Epidermal melanocyte (primary cell): ENCODE results near the gene AKAP13.

Source experiments
- DNase-seq: peaks from one replicate; pipeline ENCODE4 v3.0.0; 2011; ENCODE audit warnings: low spot score; ENCODE audit not compliant: insufficient read length

The AKAP13 gene

DNA sequence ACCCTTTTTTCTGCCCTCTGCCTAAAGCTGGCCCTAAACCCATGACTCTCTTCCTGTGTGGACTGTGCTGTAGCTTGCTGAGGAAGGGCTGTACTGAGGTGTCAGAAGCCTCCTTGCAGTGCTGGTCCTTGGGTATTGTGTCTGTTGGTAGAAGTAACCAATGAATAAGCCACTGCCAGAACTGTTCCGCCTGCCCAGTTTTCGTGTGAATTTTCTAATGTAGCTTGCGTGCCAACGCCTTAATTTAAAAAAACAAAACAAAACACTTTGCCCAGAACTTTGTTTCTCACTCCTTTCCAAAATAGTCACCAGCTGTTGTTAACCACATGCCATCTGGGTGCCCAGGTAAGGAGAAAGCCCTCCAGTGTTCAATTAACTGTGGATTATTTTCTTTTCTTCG lies 312.5 kb downstream of the AKAP13 start:
- DNase-seq = no peak

DNA sequence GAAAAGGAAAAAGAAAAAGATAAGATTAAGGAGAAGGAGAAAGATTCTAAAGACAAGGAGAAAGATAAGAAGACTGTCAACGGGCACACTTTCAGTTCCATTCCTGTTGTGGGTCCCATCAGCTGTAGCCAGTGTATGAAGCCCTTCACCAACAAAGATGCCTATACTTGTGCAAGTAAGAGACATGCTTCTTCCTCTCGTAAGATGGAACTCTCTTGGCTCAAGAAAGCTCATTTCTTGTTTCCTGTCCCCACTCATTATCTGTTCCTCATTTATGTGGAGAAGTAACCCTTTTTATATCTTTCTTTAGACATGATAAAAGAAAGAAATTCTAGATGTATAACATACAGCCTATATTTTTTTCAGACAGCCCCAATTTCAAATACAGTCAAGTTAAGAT lies 312.9 kb downstream of the AKAP13 start:
- no peak for DNase-seq

DNA sequence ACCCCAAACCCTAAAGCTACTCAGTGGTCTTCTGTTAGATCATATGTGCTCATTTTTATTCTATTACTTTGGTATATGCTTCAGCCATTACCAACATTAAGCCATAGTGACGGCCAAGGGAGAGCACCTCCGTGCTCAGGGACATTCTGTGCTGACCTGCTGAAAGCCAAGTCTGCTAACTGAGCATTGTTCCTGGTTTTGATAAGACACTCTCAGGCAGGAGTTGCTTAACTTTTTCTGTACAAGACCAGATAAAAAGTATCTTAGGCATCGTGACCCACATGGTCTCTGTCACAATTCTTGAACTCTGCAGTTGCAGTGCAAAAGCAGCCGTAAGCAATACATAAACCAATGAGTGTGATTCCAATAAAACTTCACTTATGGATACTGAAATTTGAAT lies 313.7 kb downstream of the AKAP13 start:
- DNase-seq = no peak

DNA sequence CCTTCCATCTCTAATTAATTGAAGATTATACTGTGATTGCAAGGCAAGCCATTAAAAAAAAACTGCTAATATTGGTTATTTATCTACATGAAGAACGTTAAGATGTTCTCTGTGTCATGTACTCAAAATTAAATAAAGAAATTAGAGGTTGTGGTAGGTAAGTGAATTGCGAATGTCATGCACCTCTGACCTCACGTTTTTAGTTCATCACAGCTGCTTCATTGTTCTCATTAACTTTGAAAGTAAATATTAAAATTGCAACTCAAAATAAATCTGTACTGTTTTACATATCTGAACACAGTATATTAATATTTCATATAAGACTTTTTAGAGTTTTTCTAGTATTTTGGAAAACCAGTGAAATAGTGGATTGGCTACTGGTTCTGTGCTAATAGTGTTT lies 320.4 kb downstream of the AKAP13 start:
- DNase-seq = no peak

DNA sequence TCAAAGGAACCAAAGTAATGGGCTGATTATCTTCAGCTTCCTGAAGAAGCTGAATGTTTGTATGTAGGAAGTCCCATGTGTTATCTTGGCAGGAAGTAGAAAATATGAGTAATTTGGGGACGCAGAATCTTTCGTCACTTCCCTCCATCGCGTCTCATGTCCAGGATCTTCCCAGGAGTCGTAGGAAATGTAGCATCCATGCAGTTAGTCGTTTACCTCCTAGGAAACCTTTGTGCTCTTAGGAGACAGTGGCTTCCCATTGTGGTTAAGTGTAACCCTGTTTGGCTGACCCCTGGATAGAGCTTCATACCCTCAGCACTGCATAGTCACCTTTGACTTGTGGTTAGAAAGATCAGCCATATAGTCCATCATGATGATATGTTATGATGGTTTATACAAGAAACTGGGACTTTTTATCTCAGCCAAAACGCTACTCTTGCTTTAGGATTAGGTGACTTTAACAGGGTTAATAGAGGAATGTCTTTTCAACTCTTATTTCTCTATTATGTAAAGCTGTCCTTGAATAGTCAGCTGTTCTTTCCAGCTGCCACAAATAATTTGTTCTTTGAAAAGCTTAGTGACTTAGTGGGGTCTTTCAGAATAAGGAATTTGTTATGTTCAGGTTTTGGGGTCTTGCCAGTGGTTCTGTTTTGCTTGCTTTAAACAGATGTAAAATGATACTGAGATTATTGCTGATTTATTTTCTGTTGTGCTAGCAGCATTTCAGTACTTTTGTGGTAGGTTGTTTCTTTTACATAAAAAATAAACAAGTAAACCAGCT lies 322.1 kb downstream of the AKAP13 start:
- DNase-seq = no peak

DNA sequence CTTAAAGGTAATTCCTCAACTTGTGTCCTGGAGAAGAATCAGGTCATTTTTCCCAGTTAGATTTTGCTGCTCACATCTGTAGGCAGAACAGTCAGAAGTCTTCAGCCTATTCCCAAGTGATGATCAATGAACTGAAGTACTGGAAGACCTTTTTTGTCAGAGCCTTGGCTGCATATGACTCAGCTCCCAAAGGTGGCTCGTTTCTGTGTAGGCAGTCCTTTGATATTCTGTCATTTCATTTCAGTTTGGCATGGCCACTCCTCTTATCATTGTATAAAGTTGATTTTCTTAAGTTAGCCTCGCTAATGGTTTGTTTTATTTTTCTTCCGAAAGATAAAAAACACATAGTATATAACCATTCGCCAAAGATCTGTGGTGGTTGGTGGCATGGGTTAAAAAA lies 323.7 kb downstream of the AKAP13 start:
- DNase-seq = no peak

DNA sequence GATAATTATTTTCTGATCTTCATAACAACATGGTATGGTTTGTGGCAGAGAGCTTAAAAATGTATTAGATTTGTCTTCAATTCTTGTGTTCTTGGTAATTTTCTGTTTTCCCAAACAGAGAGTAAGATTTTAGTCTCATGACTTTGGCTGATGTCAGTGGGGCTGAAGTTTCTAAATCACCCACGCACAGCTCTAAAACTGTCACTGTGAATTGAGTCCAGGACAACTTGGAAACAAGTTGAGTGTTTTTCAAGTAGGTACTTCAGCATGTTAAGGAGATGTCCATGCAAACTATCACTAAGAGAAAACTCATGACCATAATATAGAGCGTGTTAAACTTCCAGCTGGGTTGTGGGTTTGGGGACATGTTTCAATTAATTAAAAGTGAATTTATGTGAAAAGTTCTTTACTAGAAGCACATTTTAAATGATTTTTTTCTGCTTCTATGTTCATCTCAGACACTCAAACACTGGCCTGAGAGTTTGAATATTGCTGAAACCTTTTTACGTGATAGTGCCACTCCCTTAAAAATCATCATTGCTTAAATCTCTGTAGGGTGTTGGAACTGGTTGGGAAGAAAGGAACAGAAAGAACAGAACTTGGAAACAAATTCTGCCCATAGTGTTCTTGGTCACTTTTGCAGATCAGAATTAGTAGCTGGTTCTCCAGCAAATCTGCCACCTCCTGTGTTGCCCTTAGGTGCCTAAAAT lies 324.5 kb downstream of the AKAP13 start:
- no peak for DNase-seq

DNA sequence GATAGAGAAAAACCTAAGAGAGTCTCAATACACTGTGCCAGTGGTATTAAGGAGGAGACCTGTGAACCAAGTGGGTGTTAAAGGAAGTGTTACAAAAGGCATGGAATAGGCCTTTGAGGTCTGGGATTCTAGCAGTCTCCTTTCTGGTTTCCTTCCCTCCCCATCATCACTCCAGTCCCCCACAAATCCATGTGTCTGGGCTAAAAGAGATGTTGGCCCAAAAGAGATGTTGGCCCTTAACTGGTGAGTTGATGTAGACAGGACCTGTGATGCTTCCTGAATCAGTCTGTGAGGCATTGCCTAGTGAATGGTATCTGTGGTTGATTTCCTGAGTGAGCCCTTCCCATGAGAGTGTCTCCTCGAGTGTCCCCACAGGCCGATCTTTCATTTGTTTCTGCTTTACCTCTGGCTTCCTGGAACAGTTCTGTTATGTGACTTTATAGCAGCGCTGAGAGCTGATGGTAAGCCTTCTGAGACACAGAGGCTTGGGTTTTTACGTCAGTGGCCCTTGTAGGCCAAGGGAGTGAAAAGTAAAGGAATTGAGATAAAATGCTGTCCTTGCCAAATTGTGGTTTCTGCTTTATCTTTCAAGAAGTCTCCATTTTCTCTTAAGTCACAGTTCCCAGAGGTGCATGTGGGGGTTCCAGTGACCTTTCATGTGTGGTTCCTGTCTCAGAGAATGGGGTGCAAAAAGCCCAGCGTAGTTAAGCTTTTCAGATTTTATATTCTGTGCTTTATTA lies 326.5 kb downstream of the AKAP13 start:
- no peak for DNase-seq

DNA sequence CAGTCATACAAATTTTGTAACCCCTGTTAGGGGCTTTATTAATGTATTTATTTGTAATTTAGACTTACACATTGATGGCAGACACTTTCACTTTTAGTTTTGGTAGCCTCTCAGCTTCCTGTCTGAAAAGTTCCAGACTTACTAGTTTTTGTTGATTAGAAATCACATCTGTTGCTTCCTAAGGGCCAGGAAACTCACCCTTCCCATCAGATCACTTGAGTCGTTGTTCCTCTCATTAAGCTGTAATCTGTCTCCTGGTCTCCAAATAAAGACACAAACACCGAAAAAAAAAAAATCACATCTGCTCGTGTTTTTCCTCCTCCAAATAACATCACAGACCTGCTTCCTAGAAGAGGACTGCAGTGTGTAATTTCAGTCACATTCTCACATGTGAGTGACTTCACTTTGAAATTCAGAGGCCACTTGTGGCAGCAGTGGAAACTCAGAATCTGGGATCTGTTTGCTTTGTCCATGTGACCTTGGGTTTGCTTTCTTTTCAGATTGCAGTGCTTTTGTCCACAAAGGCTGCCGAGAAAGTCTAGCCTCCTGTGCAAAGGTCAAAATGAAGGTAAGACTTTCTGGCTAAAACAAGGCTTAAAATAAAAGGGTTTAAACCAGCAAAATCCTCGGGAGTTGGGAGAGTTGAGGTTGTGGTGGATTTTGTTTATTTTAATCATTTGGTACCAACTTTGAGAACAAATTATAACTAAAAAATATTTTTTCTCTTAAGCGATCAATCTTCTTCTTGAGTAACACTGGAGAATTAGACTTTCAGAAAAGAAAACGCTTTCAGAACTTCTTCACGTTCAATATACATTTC lies 327.3 kb downstream of the AKAP13 start:
- DNase-seq = no peak

DNA sequence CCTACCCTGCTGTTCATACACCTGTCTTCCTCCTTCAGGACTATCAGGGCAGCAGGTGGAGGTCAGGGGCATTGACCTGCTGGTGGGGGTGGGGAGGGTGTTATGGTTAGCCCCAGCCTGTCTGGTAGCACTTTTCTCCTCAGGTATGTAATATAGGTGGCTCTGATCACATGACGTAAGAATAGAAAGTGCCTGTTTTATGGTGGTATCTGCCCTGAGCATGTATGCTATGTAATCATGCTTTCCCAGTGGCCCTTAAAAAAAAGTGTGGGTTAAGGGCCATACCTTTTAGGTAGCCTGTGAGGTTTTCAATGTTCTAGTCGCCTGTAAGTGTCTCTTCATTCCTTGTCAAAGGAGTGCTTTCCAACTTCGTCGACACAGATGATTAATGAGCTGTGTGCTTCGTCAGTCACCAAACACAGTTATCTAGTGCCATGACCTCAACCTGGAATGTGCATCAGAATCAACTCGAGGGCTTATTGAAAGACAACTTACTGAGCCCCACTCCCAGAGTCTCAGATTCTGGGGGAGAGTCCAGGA lies 328.1 kb downstream of the AKAP13 start:
- no peak for DNase-seq

DNA sequence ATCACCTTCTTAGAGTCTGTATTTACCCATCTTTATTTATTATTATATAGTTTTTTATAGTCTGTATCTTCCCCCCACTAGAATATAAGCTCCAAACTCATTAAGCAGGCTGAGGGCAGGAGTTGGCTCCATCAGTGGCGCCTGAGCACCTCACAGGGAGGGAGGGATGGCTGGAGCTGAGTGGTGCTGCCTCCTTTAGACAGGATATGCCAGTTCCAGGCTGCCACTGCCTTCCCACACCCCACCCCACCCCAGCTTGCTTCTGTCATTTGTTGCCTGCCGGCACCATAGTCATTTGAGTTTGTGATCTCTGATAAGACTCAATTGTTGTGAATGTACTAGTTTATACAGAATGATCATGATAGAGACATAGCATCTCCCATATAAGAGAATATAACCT lies 328.8 kb downstream of the AKAP13 start:
- DNase-seq = no peak

DNA sequence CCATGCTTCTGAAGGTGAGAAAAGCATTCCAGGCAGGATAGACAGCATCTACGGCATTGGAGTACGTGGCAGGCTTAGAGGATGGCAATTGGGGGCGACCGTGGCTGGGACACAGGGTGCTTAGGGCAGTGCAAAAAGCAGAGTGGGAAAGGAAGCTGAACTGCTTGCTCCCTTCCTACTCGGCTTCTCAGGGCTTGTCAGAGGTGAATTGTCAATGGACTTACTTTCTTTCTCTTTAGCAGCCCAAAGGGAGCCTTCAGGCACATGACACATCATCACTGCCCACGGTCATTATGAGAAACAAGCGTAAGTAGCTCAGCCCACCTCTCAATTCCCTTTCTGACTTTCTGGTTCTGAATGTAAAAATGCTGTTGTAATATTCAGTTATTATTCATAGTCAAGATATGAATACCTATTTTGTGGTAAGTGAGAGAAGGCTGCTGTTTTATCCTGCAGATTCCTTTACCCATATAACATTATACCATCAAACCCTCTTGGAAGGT lies 330.0 kb downstream of the AKAP13 start:
- DNase-seq = no peak

DNA sequence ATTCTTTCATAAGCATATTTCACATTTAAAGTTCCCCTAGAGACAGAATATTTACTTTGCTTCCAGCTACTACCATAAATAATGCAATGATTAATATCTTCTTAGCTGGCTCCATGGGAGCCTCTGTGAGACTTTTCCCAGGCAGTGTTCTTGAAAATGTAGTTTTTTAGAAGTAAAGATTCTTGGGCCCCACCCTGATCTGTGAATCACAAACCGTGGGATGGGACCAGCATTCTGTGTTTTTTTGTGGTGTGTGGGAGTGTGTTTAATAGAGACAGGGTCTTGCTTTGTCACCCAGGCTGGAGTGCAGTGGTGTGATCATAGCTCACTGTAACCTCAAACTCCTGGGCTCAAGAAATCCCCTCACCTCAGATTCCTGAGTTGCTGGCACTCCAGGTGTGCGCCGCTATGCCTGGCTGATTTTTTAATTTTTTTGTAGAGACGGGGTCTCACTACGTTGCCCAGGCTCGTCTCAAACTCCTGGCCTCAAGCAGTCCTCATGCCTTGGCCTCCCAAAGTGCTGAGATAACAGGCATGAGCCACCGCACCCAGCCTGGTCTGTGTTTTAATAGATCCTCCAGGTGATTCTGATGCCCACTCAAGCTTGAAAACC lies 331.3 kb downstream of the AKAP13 start:
- DNase-seq = no peak

DNA sequence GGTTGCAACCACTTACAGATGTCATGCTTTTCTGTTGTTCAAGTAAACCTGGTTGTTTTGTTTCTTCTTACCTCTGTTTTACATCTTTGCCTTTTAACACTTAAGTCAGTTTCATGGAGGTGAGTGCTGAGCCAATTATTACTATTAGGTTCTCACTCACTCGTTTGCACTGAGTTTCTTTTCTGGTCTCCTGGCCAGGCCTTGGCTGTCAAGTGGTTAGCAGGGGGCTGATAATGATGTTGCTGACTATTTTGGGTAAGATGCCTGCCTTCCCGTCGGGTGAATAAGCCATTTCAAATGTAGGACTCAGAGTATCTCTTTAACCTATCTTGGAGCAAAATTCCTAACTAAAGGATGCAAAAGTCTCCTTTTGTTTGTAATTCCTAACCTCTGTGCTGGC lies 335.9 kb downstream of the AKAP13 start:
- no peak for DNase-seq

DNA sequence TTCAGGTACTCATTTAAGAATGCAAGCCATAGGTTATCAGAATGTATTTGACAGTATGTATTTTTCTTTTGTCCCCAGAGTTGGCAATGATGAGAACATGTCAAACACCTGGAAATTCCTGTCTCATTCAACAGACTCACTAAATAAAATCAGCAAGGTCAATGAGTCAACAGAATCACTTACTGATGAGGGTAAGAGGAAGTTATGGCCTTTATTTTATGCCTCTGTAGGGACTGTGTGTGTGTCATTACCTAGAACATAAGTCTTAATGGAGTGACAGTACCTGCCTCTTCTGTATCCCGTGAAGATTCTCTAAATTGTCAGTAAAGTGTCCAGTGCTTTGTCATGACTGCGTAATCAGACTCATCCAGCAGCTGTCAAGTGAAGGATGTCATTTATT lies 336.8 kb downstream of the AKAP13 start:
- no peak for DNase-seq

DNA sequence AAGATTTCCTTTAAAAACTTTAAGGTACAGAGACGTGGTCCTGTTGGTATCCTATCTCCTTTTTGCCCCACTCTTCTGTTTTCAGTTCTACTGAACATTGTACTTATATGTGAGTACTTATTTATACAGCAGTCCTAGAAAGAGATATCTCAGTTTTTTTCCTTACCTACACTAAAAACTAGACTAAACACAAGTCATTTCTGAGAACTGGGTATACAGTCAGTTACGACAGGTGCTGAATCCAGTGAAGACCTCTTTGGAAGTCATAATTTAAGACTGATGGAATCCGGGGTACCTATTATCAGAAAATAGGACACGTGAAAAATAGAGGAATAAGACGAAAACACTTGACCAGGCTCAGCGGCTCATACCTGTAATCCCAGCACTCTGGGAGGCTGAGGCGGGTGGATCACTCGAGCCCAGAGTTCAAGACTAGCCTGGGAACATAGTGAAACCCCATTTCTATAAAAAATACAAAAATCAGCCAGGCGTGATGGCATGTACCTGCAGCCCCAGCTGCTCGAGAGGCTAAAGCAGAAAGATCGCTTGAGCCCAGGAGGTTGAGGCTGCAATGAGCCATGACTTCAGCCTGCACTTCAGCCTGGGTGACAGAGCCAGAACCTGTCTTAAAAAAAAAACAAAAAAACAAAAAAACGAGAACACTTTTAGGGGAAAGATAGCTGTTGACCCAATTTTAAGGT lies 338.0 kb downstream of the AKAP13 start:
- DNase-seq = no peak

DNA sequence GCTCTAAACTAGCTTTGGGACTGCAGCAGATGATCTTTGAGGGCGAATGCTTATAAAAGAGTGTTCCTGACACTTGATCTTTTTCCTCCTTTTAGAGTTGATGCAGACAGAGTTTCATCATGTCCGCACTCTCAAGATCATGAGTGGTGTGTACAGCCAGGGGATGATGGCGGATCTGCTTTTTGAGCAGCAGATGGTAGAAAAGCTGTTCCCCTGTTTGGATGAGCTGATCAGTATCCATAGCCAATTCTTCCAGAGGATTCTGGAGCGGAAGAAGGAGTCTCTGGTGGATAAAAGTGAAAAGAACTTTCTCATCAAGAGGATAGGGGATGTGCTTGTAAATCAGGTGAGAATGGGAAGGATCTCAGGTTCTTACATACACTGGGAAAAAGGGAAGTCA lies 338.6 kb downstream of the AKAP13 start:
- DNase-seq = no peak

DNA sequence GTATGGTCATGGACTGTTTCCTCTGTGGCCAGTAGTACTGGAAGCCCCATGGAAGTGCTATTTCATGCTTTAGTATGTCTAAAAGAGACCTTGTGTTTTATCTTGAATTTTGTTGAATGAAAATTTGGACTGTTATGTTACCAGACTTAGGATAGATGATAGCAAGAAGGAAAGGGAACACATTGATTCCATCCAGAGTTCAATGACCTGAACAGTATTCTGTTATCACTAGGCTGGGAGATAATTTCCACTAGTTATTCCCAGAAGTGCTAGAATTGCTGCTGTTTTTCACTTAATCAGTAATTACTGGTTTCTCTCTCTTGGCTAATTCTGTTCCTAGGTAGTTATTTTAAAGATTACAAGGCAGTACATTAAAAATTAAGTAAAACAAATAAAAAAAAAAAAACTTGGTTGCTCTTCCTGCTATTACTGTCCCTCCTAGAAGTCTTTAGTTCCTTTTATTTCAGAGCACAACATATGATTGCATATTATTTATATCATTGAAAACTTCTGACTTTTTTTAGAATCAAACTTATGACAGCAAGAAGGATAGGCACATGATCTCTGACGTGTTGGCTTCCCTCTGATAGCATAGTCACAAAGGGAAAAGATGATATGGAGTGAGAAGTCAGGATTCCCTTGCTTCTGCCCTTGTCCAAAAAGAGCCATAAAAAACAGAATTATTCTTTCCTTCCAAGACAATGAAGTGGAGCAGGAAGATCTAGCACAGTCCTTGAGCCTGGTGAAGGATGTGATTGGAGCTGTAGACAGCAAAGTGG lies 342.2 kb downstream of the AKAP13 start:
- no peak for DNase-seq
